SK-N-SH treated with all-trans-retinoic acid at 6 μM for 48 hours (cell line): ENCODE measurements around the gene ANKS3.

Experiments used
- ARNTL ChIP-seq: fragments of 450-650 bp; formaldehyde crosslinking; IDR thresholded peaks from 2 replicates; pipeline ENCODE4 v1.5.0; 2020; ENCODE audit warnings: low read depth, mild to moderate bottlenecking, moderate library complexity, borderline replicate concordance
- ESRRG ChIP-seq: fragments of 250-450 bp; sonication (Bioruptor Pico); IDR thresholded peaks from 2 replicates; pipeline ENCODE4 v1.6.1; 2021; ENCODE audit warnings: mild to moderate bottlenecking
- TCF4 ChIP-seq: fragments of 250-450 bp; sonication (Bioruptor Pico); IDR thresholded peaks from 2 replicates; pipeline ENCODE4 v1.8.0; 2021; ENCODE audit warnings: mild to moderate bottlenecking, moderate library complexity, borderline replicate concordance
- TSHZ2 ChIP-seq: fragments of 250-450 bp; sonication (Bioruptor Pico); IDR thresholded peaks from 2 replicates; pipeline ENCODE4 v1.5.0; 2020; ENCODE audit warnings: mild to moderate bottlenecking, moderate library complexity
- ZFP3 ChIP-seq: fragments of 250-450 bp; sonication (Bioruptor Pico); IDR thresholded peaks from 2 replicates; pipeline ENCODE4 v1.5.0; 2020; ENCODE audit warnings: mild to moderate bottlenecking, moderate library complexity
- ZFP30 ChIP-seq: fragments of 450-650 bp; formaldehyde crosslinking; IDR thresholded peaks from 2 replicates; pipeline ENCODE4 v1.5.0; 2022; ENCODE audit warnings: mild to moderate bottlenecking, moderate library complexity

DNA sequence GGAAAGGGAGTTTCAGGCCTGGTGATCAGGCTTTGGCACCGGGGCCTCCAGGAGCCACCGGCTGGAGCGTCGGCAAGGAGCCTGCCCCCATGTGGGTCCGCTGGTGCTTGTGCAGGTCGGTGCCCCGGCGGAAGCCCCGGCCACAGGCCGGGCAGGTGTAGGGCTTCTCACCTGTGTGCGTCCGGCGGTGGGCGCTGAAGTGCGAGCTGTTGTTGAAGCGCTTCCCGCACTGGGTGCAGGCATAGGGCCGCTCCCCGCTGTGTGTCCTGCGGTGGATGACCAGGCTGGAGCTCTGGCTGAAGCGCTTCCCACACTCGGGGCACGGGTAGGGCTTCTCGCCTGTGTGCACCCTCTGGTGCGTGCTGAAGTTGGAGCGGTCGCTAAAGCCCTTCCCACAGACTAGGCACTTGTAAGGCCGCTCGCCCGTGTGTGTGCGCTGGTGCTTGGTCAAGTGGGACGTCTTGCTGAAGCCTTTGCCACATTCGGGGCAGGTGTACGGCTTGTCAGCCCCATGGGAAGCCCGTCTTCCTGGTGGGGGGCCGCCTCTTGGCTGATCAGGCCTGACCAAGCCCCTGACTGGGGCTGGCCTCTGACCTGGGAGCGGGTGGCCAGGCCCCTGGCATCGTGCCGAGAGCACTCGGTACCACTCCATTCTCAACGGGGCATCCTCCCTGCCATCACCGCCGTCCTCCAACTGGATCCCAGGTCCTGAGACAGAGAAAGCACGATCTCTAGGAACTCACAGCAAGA is 18.5 kb upstream of the ANKS3 start:
- TF ChIP-seq ZFP3 (CRISPR knock-in tag) = no peak
- no peak for TF ChIP-seq ARNTL
- TF ChIP-seq ESRRG (CRISPR knock-in tag) = no peak
- TF ChIP-seq TSHZ2 = no peak
- no peak for TF ChIP-seq ZFP30 (CRISPR knock-in tag)
- no peak for TF ChIP-seq TCF4
